ENCODE measurements around the gene SARDH. TPM values are rescaled to one million over a fixed set of nuclear protein-coding genes. Genes with fewer than 3 reads are reported as not detected.

Gene SARDH
- total and polyA plus RNA-seq, 10 donors: 1.0 to 4.5 (median 2.3) TPM

DNA sequence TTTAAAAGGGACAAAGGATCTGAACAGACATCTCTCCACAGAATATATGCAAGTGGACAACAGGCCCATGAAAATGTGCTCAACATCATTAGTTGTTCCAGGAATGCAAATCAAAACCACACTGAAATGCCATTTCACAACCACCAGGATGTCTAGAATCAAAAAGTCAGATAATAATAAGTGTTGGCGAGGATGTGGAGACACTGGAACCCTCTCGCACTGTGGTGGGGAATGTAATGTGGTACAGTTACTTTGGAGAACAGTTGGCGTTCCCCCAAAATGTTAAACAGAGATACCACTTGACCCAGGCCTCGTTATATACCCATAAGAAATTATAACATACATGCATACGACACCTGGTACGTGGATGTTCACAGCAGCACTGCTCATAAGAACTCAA, 38.6 kb downstream of the SARDH start:
- no peaks in the 10 kb centered on the region for H3K9me3 ChIP-seq
- H3K27ac ChIP-seq: no peak overlapping the region
- peaks cover 0 to 40% (median 11%) of the 10 kb centered on the region in 7 donors for H3K27me3 ChIP-seq (replicated peaks in 1 of 7)
- H3K36me3 ChIP-seq: no peaks in the 10 kb centered on the region
- 89 to 97% (median 93%) methylated on average over 6 of the region's 6 CpGs for WGBS, 5 donors
- H3K4me3 ChIP-seq: no peak overlapping the region
- intact Hi-C loops (cut with DNase I; ENCODE audit: low total_unique reads): no loop called here
- H3K4me1 ChIP-seq: peaks cover 9 to 36% (median 19%) of the 10 kb centered on the region in 6 donors
- TF ChIP-seq POLR2A (IDR thresholded peaks at IDR 0.05): no peak
- TF ChIP-seq, protein P1, sequence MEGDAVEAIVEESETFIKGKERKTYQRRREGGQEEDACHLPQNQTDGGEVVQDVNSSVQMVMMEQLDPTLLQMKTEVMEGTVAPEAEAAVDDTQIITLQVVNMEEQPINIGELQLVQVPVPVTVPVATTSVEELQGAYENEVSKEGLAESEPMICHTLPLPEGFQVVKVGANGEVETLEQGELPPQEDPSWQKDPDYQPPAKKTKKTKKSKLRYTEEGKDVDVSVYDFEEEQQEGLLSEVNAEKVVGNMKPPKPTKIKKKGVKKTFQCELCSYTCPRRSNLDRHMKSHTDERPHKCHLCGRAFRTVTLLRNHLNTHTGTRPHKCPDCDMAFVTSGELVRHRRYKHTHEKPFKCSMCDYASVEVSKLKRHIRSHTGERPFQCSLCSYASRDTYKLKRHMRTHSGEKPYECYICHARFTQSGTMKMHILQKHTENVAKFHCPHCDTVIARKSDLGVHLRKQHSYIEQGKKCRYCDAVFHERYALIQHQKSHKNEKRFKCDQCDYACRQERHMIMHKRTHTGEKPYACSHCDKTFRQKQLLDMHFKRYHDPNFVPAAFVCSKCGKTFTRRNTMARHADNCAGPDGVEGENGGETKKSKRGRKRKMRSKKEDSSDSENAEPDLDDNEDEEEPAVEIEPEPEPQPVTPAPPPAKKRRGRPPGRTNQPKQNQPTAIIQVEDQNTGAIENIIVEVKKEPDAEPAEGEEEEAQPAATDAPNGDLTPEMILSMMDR (IDR thresholded peaks at IDR 0.05 in 8 of 11, conservative IDR thresholded peaks at IDR 0.05 in 3 of 11): no peak
- no peak for TF ChIP-seq POLR2AphosphoS5 (IDR thresholded peaks at IDR 0.05)
- no peak for DNase-seq

GRCh38 chr9:133696071-133696472, 42.1 kb downstream of the SARDH start:
- WGBS, 5 donors: 80 to 94% (median 87%) methylated on average over 11 to 12 of the region's 12 CpGs
- TF ChIP-seq, protein P1 (IDR thresholded peaks at IDR 0.05 in 8 of 11, conservative IDR thresholded peaks at IDR 0.05 in 3 of 11): no peak
- TF ChIP-seq POLR2A (IDR thresholded peaks at IDR 0.05): no peak
- no peak for TF ChIP-seq POLR2AphosphoS5 (IDR thresholded peaks at IDR 0.05)
- DNase-seq: no peak
- intact Hi-C loops (cut with DNase I; ENCODE audit: low total_unique reads): no loop called here
- Histone ChIP-seq H3K27ac (no peak overlapping the region), H3K4me3 (no peak overlapping the region), H3K4me1 (peaks cover 0 to 8% (median under 1%) of the 10 kb centered on the region in 6 donors), H3K36me3 (peaks cover 0 to 4% (median 0%) of the 10 kb centered on the region in 6 donors), H3K9me3 (no peaks in the 10 kb centered on the region), H3K27me3 (replicated peaks in 1 of 7) (peaks cover 0 to 11% (median 0%) of the 10 kb centered on the region in 7 donors)

GRCh38 chr9:133694686-133695085, 43.5 kb downstream of the SARDH start:
- 59 to 89% (median 74%) methylated on average over 3 of the region's 3 CpGs for WGBS, 5 donors
- peaks cover 0 to 6% (median 0%) of the 10 kb centered on the region in 7 donors for H3K27me3 ChIP-seq (replicated peaks in 1 of 7)
- no peak for TF ChIP-seq POLR2A (IDR thresholded peaks at IDR 0.05)
- TF ChIP-seq, protein P1 (IDR thresholded peaks at IDR 0.05 in 8 of 11, conservative IDR thresholded peaks at IDR 0.05 in 3 of 11): no peak
- no peak for TF ChIP-seq POLR2AphosphoS5 (IDR thresholded peaks at IDR 0.05)
- no peak overlapping the region for H3K27ac ChIP-seq
- peaks cover 0 to 4% (median 0%) of the 10 kb centered on the region in 6 donors for H3K36me3 ChIP-seq
- no peak for DNase-seq
- H3K4me3 ChIP-seq: no peak overlapping the region
- H3K4me1 ChIP-seq: no peaks in the 10 kb centered on the region
- intact Hi-C loops (cut with DNase I; ENCODE audit: low total_unique reads): no loop called here
- H3K9me3 ChIP-seq: no peaks in the 10 kb centered on the region

DNA sequence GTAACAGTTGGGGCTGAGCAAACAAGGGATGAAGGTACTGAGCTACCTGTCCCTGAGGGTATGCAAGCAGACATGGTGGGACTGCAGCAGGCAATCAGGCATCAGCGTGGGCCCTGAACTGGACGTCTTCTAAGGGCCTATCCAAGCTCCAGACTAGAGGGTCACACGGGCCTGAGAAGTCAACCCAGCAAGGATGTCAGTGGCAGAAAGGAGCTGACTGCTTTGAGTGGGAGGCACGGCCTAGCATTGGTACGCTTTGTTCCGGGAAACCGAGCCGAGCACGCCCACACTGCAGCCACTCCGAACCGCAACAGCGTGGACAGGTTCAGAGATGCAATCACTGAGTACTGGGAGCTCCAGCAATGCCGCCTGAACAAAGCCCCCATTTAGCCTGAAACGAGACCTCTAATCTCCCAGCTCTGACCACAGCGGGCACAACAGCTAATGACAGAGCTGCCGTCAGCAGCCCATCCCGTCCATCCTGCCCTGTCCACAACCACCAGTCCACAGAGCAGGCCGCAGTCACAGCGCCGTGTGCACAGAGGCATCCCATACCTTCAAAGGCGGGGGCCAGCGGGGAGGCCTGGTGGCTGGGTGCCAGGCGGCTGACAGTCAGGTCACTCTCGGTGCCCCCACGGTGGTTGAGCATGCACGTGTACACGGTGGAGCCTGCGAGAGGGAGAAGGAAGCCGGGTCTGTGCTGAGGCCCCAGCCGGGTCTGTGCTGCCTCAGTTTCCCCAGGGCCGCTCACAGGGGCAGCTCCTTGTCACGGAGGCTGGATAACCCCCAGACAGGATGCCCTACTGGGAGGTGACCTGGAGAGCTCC, 44.2 kb downstream of the SARDH start:
- Histone ChIP-seq H3K9me3 (no peaks in the 10 kb centered on the region), H3K36me3 (peaks cover 0 to 4% (median 0%) of the 10 kb centered on the region in 6 donors), H3K27me3 (replicated peaks in 1 of 7) (peaks cover 0 to 6% (median 0%) of the 10 kb centered on the region in 7 donors), H3K27ac (no peak overlapping the region), H3K4me1 (no peaks in the 10 kb centered on the region), H3K4me3 (no peak overlapping the region)
- TF ChIP-seq POLR2AphosphoS5 (IDR thresholded peaks at IDR 0.05) (no peak), POLR2A (IDR thresholded peaks at IDR 0.05) (no peak)
- TF ChIP-seq, protein P1 (IDR thresholded peaks at IDR 0.05 in 8 of 11, conservative IDR thresholded peaks at IDR 0.05 in 3 of 11): no peak
- DNase-seq: no peak
- intact Hi-C loops (cut with DNase I; ENCODE audit: low total_unique reads): no loop called here
- WGBS, 5 donors: 87 to 92% (median 91%) methylated on average over 17 to 32 of the region's 32 CpGs

Data from spleen (tissue), 11 donors.